Thyroid gland (tissue), 4 donors: ENCODE results near the gene SLC6A12.

ENCODE experiments used
- CTCF ChIP-seq, 6 experiments: fragments of 200-600 bp in 3 of 6; fragments of 450-650 bp in 3 of 6; sonication (generic) in 3 of 6; IDR thresholded peaks; one replicate each; pipeline ENCODE4 v1.5.1; 2016 to 2019; ENCODE audit warnings: antibody characterized with exemption in 6 of 6, mild to moderate bottlenecking in 2 of 6, inconsistent platforms in 1 of 6, moderate library complexity in 1 of 6
- POLR2A ChIP-seq, 2 donors: fragments of 450-650 bp; IDR thresholded peaks; one replicate each; pipeline ENCODE4 v1.6.1; 2017; ENCODE audit warnings: antibody characterized with exemption in 2 of 2, mild to moderate bottlenecking in 2 of 2, moderate library complexity in 1 of 2

DNA sequence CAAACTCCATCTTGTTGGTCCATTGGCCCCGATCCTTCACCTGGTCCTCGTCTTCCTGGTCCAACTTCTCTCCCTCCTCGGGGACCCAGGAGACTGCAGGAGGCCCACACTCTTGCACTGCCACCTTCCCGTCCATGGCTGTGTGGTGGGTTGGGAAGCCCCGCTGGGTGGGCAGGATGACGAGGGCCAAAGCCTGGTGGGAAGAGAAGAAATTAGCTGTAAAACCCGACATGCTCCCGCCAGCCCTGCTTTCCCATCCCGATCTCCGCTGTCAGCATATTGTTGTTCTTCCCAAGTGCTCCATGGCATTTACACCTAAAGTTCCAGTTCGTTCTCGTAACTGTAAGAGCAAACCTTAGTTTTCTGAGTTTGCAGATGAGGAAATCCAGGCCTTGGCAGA is 4.1 kb downstream of the SLC6A12 start:
- TF ChIP-seq CTCF (IDR thresholded peaks at IDR 0.05): no peak
- TF ChIP-seq POLR2A (IDR thresholded peaks at IDR 0.05): no peak
